Measurements from ENCODE around the gene SMC1B. TPM values are rescaled to one million over a fixed set of nuclear protein-coding genes. Genes with fewer than 3 reads are reported as not detected.
"Not testable (repeated sequence)": the region's sequence is repeated elsewhere in the genome, so short reads cannot be mapped to it uniquely, and the experiment has no call there.

The SMC1B gene
- total RNA-seq, 4 donors from 2014 or later, result 0.13 TPM; not detected in 3

GRCh38 chr22:45302751-45303150 is 110.6 kb downstream of the SMC1B start:
- no peaks in the 10 kb centered on the region for H3K4me1 ChIP-seq
- TF ChIP-seq CTCF (IDR thresholded peaks at IDR 0.05) (no peak), POLR2A (IDR thresholded peaks at IDR 0.05) (no peak)
- WGBS, 2 donors, result 79 to 82% methylated on average over 8 of the region's 8 CpGs
- no peak for DNase-seq
- H3K4me3 ChIP-seq (replicated peaks in 1 of 3), result no peak overlapping the region
- intact Hi-C loops (cut with DNase I), result no loop called here
- H3K27me3 ChIP-seq, result no peaks in the 10 kb centered on the region
- H3K27ac ChIP-seq, result no peak overlapping the region
- no peaks in the 10 kb centered on the region for H3K36me3 ChIP-seq
- no peaks in the 10 kb centered on the region for H3K9me3 ChIP-seq

GRCh38 chr22:45298934-45299505 is 114.4 kb downstream of the SMC1B start:
- intact Hi-C loops (cut with DNase I), result no loop called here
- no peak for DNase-seq
- Histone ChIP-seq H3K9me3 (no peaks in the 10 kb centered on the region), H3K36me3 (no peaks in the 10 kb centered on the region), H3K4me1 (no peaks in the 10 kb centered on the region), H3K4me3 (replicated peaks in 1 of 3) (no peak overlapping the region), H3K27me3 (no peaks in the 10 kb centered on the region), H3K27ac (no peak overlapping the region)
- TF ChIP-seq POLR2A (IDR thresholded peaks at IDR 0.05) (no peak), CTCF (IDR thresholded peaks at IDR 0.05) (no peak)
- WGBS, 2 donors, result 69 to 84% methylated on average over 5 to 12 of the region's 15 CpGs

GRCh38 chr22:45296628-45297297 is 116.6 kb downstream of the SMC1B start:
- DNase-seq, result no peak
- no peak overlapping the region for H3K27ac ChIP-seq
- no peak for TF ChIP-seq CTCF (IDR thresholded peaks at IDR 0.05)
- TF ChIP-seq POLR2A (IDR thresholded peaks at IDR 0.05), result no peak
- H3K4me1 ChIP-seq, result no peaks in the 10 kb centered on the region
- H3K4me3 ChIP-seq (replicated peaks in 1 of 3), result no peak overlapping the region
- H3K9me3 ChIP-seq, result no peaks in the 10 kb centered on the region
- no peaks in the 10 kb centered on the region for H3K36me3 ChIP-seq
- 79 to 83% methylated on average over 11 to 12 of the region's 13 CpGs for WGBS, 2 donors
- no peaks in the 10 kb centered on the region for H3K27me3 ChIP-seq
- intact Hi-C loops (cut with DNase I), result no loop called here

GRCh38 chr22:45295492-45295891 is 117.9 kb downstream of the SMC1B start:
- WGBS, 2 donors, result 86 to 89% methylated on average over 9 of the region's 9 CpGs
- H3K27ac ChIP-seq, result no peak overlapping the region
- H3K4me1 ChIP-seq, result peaks cover 0 to 1% of the 10 kb centered on the region in 2 donors
- H3K4me3 ChIP-seq (replicated peaks in 1 of 3), result no peak overlapping the region
- no peaks in the 10 kb centered on the region for H3K9me3 ChIP-seq
- intact Hi-C loops (cut with DNase I), result no loop called here
- no peaks in the 10 kb centered on the region for H3K27me3 ChIP-seq
- DNase-seq, result no peak
- no peaks in the 10 kb centered on the region for H3K36me3 ChIP-seq
- TF ChIP-seq POLR2A (IDR thresholded peaks at IDR 0.05) (no peak), CTCF (IDR thresholded peaks at IDR 0.05) (no peak)

GRCh38 chr22:45295004-45295403 is 118.4 kb downstream of the SMC1B start:
- DNase-seq; H3K4me1 ChIP-seq; H3K27me3 ChIP-seq; H3K27ac ChIP-seq; intact Hi-C loops (cut with DNase I); H3K4me3 ChIP-seq (replicated peaks in 1 of 3); H3K36me3 ChIP-seq; H3K9me3 ChIP-seq: not testable (repeated sequence)
- 92% methylated on average over 6 of the region's 6 CpGs for WGBS, 2 donors

Other genes starting within 250 kb of the SMC1B start
- 100 to 1,000 TPM in 2 of 4 donors, 10 to 100 TPM in 2; 53.9 to 128 (median 91.9) TPM for gene NUP50, start 249.7 kb downstream of the SMC1B start, total RNA-seq
- 10 to 100 TPM; 21.0 to 42.7 (median 25.0) TPM for gene KIAA0930, start 172.7 kb downstream of the SMC1B start, total RNA-seq
- 1 to 10 TPM in 3 of 4 donors, not detected in 1; 2.1 to 3.9 (median 2.6) TPM for gene UPK3A, start 128.7 kb downstream of the SMC1B start, total RNA-seq
- 100 to 1,000 TPM in 1 of 4 donors, 10 to 100 TPM in 3; 15.7 to 104 (median 75.3) TPM for gene FAM118A, start 103.7 kb downstream of the SMC1B start, total RNA-seq
- gene RIBC2, start 94 bp upstream of the SMC1B start, total RNA-seq, result 1 to 10 TPM in 1 of 4 donors, under 1 TPM in 1, not detected in 2; 0.45 to 4.2 TPM
- gene FBLN1, start 89.3 kb upstream of the SMC1B start, total RNA-seq, result 100 to 1,000 TPM in 3 of 4 donors, 10 to 100 TPM in 1; 52.3 to 199 (median 163) TPM

Data from thyroid gland (tissue), 4 donors.